ENCODE data around the gene KCNJ6.

Gene KCNJ6

DNA sequence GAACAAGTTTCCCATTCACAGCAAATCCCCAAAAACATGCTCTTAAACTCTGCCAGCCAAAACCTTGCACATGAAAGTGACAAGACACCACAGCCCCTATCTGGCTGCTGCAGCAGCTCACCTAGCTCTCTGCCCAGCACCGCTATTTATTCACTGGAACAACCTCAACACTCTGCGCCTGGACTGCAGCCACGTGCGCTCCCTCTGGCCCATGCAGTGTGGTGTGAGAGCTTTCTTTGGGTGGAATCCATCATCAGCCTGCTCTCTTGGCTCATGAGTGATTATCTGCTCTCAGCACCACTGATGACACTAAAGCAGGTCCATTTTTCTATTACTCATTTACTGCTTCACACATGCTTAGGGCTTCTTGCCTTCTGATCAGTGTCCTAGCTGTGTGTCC, 11.4 kb downstream of the KCNJ6 start:
- no peak for DNase-seq

DNA sequence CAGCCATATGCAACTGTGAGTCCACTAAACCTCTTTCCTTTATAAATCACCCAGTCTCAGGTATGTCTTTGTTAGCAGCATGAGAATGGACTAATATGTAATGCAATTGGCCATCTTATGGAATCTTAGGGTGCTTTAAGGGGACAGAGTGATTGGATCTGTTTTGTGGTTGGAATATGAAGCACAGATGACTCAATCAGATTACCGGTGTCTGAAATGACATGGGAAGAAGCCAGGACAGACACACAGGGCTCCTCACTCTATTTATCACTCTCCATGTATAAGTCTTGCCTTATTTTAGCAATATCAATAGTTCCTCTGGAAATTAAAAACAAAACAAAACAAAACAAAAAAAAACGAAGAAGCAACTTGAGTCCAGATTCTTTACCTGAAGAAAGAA, 12.9 kb downstream of the KCNJ6 start:
- no peak for DNase-seq

DNA sequence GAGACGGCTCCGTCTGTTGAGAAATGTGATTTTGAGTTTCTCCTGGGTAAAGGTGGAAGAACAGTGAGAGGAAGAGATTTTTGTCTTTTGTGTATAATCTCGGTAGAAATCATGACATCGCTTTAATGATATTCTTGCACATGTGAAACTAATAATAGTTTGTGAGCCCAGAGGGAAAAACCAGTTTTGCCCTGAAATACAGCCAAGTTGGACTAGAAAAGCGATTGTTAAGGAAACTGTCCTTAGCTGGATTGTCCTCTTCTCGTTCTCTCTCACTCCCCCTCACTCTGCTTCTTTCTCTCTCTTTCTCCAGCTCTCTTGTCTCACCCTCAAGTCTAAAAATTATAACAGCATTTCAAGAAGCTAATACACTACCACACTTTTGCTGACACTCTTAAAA, 17.1 kb downstream of the KCNJ6 start:
- no peak for DNase-seq

DNA sequence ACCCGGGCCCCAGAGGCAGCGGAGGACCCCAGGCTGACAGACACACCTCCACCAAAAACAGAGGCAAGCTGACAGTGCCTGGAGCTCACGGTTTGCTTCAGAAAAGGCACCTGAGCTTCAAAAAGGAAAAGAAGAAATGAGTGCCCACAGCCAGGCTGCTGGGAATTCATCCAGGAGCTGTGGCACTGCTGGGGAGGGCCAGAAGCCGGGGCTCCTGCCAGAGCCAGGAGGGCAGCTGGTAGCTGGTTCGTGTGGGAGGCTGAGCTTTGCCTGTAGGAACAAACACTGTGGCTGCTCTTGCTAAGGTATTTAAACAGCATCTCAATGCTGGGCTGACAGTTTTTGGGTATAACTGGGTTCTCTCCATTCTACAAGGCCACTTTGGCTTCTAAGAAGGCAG, 19.5 kb downstream of the KCNJ6 start:
- no peak for DNase-seq

DNA sequence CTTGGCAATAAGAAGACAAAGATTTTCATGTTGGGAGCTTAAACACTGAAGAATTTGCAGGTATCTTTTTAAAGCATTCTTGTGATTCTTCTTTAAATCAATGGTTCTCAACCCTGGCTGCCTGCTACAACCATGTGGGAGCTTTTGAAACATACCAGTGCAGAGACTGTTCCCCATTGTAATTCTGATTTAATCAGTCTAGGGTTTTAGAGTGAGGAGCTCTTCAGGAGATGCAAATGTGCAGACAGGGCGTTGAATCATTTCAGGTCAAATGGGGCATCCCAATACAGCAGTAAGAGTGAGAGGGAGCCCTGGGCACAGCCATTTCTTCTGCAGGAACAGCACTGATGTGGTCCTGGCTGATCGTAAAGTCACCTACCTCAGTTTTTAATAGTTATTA, 24.3 kb downstream of the KCNJ6 start:
- DNase-seq, result no peak

DNA sequence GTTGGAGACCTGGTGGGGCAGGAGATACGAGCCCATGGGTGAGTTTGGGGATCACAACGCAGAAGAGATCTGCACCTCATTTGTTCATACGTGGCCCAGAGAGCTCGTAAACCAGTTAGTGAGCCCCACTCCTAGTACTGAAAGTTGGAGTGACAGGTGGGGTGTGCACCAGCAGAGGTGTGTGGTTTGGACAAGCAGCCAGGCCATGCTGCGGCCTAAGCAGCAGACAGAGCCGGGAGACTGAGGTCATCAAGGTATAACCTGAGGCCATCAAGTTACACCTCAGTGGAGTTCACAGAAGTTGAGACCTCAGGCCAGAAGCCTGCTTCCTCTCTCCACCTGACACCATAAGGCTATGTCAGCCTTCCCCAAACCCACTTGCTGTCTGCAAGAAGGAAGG, 27.6 kb downstream of the KCNJ6 start:
- DNase-seq, result no peak

DNA sequence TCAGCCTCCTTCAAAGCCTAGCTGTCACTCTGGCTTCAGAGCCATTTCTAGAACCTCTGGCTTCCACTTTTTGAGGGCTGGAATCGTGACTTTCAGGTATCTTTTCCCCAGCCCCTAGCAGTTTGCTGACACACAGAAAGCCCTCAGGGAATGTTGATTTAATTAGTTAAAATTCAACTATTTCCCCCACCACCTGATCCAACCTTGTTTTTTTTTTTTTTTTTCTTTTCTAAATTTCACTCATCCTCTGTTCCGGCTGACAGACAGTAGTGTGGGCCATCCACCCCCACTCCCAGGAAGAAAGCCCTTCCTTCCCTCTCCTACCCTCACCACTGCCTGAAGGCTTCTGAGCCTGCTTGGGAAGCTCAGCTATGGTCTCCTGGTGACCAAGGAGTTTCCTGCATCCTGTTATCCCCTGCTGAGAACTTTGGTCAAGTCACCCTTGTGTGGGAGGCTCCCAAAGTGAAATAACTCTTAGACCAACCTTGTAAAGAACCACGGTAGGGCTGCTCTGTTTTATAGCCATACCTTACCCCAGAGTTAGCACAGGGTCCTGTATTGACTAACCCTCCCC, 29.4 kb downstream of the KCNJ6 start:
- no peak for DNase-seq

DNA sequence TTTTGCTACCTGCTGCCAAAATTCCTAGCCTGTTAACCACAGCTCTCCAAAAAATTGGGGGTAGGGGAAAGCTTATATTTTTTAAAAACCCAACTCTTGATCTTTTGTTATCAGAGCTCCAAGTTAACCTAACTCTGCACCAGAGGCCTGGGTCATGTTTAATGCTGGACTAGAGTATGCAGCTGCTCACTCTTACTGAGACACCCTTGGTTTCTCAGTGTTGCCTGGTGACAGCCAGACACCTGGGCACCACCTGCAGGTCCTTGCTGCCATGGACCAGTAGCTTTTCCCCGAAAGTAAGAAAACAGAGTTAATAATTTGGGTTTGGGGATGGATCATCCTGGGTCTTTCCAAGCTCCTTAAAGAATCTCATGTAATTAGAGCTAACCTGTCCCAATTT, 30.1 kb downstream of the KCNJ6 start:
- no peak for DNase-seq

DNA sequence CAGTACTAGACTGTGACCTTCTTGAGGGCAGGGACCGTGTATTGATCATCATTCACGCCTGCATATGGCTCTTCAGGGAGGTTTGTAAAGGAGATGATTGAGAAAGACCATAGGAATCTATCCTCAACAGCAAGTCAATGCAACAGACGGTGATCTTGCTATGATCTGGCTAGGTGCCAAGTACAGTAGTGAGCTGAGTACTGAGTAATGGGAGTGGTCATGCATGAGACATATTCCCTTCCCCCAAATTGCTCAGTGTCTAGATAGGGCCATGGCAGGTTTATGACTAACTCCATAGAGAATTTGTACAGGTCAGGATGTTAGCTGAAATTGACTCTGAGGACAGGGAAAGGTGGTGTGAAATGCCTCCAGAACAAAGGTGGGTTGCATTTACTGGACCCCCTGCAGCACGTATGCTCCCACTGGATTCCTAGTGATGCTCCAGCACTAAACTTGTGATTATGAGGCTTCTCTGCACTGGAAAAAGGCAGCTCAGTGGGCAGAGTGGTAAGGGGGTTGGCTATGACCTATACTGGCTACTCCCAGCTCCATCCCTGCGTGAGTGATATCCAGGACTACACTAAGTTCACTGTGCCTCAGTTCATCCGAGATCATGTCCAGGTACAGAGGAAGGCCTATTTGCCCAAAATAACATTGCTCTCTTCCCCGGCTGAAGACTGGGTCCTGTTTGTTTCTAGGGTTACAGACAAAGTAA, 37.2 kb downstream of the KCNJ6 start:
- no peak for DNase-seq

DNA sequence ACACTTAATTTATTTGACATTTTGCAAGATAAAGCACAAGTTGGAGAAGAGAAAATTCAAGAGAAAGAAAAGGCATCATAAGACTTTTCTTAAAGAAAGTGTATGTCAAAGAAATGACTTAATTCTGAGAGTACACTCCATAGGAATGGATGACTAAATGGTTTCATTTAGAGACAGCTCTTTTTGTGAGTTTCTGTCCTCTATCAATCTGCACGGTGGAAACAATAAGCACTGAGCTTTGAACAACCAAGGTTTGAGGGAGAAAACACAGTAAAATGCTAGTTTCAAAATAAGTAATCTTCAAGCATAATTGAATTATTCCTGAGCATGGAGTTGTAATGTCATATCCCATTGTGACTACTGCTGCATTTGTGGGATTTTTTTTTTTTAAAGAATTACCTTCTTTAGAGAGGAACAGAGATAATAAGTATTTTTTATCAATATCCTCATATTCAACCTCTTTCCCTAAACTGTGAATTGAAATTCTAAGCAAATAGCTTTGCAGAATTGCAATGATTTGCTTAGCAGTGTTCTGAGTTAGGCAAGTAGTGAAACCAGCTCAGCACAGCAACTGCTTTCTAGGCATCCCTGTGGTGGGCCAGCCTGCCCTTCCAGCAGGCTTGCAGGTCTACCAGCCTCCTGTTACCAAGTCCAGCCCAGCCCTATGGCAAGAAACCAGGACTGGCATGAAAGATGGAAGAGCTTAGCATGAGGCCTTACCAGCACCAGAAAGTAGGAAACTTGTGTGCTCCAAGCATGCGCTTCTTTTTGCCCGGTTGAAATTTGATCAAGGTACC, 38.2 kb downstream of the KCNJ6 start:
- no peak for DNase-seq

DNA sequence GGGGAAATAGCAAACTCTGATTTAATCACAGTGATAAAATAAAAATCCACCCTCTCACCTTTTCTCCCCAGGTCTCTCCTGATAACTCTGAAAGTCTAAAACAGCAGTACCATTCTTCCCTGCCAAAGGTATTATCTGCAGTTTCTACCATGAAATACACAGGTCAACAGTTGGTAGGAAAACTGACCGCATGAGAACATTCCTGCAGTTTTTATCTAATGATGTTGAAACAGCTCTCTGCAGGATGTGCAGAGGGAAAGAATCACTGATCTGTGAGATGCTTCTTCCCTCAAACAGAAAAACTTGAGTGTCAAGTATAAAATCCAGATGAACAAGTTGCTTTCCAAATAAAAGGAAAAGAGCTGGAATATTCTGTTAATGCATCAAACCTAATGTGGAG, 39.1 kb downstream of the KCNJ6 start:
- DNase-seq, result no peak

DNA sequence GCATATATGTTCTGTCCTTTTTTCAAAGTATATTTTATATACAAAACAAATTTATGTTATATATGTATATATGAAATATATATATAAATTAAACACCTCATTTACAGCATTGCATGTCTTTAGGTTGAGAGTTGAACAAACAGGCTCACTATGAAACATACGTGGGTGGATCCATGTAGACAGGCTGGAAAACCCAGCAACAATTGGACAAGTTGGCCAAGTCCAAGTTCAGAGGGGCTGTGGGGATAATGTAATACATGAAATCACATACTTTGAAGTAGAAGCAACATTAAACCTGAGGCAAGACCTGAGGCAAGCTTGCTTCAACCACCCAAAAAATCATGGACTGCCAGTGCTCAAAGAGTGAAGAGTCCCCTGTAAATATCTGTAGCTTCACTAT, 39.7 kb downstream of the KCNJ6 start:
- DNase-seq, result no peak

DNA sequence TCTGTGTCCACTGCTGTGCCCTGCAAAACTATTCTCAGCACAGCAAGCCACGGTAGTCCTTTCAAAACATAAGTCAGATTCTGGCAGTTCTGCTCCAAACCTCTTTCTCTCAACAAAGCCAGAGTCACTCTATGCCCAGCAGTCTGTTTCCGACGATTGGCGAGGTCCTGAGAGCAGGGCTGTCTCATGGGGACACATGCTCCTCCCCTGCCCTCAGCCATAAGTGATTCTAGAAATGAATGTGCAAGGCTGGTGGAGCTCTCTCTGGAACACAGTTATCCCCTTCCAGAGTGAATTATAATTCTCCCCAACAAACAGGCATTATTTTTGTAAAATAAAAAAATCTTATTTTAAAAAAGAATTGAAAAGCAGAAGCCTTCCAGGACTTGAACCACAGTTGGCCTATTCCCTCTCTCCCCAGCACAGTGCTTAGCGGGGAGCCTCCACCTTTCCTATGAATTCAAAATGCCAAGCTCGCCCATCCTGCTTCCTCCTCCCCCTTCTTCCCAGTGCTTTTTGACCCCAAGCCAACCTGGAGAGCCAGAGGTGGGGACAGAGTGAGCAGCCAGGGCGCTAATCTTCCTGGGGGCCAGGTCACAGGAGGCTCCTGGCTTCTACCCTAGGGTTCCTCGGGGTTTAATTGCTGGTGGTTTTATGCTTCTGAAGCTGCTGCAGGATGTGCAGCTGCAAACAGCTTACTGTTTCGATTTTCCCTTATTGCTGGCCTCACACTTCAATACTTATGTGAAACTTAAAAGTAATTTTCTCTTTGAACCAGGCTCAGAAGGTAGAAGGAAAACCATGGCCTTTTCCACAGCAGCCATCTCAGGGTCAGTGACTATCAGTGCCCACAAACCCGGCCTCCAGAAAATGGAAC, 41.1 kb downstream of the KCNJ6 start:
- DNase-seq, result no peak

DNA sequence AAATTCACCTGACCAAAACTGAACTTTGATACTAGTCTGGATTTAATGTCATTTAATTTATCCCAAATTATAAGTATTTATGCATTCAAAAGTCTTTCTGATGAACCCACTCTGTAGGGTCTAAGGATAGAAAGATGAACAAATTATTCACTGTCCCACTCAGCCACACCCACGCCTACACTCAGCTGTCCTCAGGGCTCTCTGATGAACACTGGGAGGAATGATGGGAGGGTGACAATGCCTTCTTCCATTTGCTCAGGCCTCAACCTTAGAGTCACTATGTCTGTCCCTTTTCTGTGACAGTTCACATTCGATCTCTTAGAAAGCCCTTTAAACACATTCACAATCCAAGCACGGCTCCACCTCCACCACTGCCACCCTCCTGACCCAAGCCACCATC, 41.8 kb downstream of the KCNJ6 start:
- DNase-seq, result no peak

DNA sequence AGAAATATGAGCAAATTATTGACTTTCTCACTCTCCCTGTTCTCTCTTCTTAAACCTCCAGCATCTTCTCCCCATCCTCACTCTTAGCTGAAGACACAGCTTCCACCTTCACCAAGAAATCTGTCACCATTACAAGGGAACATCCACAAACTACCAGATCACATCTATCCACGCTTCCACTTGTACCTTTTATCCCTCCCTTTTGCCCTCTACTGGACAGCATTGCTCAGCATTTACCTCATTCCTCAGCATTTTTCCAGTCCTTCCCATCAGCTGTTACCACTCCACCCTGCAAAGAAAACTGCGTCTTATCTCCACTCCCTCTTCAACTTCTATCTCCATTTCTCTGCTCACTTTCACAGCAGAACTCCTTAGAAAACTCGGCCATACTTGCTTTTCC, 42.6 kb downstream of the KCNJ6 start:
- DNase-seq, result no peak

DNA sequence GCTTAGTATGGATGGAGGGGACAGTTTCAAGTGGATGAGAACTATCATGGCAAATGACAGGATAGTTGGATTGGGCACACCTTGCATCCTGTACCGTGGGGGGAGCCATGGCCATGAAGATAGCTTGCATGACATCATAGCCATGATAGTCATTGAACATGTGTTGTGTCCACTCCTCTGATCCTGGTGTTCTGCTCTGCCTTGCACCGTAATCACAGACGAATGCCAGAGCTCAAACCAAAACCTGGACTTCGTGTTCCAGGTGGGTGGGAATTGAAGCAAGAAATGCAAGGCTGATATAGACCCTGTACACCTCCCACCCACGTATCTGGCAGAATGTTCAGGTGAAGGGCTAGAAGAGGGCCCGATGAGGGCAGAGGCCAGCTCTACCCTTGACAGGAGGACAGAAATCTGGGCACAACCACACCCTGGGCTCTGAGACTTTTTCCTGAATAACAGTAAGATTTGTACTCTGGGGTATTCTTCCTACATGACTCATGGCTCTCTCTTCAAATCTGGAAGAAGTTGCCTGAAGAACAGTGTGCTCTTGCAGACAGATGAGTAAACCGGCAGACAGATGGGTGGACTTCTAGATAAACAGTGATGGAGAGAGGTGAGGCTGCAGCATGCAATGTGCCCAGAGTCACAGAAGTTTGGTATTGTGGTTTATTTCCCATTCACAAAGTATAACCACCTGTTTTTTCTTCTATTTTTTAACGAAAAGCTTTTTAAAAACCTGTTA, 45.0 kb downstream of the KCNJ6 start:
- no peak for DNase-seq

DNA sequence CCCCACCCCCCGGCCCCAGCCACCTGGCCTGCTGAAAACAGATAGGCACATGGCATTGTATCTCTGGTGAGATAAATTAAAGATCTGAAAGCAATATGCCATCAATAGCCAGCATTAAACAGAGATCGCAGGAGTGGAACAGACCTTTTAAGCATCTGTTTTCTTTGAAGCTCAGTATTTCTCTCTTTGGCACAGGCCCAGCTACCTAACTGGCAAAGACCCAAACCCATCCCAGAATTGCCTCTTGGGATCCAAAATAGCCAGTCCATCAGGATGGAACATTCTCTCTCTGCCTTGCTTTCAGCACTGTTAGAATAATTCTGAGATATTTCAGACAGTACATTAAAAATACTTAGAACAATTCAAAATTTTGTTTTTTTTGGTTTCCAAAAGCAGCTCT, 46.0 kb downstream of the KCNJ6 start:
- no peak for DNase-seq

DNA sequence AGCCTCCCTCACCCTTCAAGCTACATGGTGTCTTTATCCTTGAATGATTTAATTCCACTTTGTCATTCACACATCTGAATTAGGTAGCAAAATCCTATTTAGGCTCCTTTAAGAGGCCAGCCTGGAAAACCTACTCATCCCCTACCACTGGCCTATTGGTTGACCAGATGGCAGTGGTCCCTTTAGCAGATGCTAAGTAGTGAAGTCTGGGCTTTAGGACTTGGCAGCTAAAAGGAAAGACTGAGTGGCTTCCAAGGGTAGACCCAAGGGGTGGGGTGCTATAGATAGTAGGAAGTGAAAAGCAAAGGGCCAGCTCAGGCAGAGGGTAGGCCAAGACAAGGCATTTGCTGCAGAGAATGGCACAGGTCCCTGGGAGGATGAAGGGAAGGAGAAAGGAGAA, 46.6 kb downstream of the KCNJ6 start:
- no peak for DNase-seq

DNA sequence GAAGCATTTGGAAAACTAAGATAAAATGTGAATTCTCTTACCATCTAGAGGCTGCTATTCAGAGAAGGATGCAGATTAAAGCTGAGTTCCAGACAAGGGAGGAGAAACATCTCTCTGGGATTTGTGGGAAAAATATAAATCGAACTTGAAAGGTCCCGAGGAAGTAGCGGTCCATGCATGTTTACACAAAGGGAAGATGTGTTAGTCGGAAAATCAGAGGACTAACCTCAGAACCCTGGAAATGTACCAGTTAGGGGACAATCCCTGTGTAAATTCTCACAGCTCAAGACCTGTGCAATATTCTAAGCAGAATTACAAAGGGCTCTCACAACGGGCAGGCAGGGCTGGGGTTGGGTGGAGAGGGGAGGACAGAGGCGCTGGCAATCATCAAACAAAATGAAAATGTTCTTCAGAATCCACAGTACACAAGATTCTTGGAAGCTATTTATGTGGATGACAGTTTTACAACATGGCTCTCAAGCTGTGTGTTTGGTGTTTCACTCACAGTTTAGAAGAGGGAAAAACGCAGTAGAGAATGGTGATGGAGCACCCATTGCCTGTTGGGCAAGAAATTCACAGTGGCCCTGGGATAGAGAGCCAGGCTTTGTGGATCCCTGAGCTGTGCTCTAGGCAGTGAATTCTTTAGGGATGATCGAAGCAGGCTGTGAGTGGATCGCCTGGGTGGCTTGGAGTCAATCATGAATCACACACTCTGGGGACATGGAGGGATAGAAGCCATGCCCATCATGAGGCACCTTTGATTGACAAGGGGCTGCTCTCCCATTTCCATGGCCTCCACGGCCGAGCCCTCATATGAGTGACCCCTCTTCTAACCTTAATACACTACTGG, 47.6 kb downstream of the KCNJ6 start:
- DNase-seq, result no peak

DNA sequence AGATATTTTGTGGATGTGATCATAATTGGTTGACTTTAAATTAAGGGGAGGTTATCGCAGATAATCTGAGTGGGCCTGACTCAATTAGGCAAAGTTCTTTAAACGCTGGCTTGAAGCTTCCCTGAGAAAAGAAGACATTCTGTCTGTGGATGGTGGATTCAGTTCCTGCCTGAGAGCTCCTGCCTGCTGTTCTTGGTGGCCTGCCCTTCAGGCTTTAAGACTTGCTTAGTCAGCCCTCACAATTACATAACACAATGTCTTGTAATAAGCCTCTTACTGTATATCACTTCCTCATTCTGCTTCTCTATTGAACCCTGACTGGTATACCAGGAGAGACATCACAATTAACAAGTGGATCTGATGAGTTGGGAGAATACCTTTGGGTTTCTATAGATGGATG, 50.2 kb downstream of the KCNJ6 start:
- no peak for DNase-seq

DNA sequence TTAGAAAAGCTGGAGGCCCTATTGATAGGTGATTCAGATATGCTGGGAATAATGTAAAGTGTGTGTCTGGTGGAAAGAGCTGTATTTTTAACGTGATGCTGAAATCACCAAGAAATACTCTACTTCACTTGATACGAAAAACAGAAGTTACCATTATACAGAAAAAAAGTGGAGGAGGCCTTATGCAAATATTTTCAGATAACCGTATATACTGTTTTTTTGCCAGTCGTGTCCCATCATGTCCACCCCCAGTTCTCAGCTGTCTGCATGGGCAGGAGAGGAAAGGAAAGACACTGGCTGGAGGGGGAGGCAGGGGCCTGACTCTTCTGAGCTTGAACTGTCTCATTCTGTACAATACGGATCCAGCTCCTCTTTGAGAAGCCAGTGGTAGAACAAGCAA, 51.1 kb downstream of the KCNJ6 start:
- DNase-seq, result no peak

DNA sequence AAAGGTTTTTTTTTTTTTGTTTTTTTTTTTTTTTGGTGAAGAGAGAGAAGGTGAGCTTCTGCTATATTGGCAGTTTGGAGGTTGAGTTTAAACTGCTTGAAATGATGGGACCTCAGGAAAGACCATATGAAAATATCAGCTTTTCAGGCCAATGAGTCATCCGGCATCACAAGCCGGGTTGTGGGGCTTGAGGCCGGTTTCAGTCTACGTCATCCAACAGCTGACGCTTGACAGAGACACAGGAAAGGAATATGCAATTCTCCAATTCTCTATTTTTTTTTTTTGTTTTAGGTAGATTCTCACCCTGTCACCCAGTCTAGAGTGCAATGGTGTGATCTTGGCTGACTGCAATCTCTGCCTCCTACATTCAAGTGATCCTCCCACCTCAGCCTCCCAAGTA, 52.4 kb downstream of the KCNJ6 start:
- DNase-seq, result no peak

All from stimulated activated naive CD4-positive, alpha-beta T cell (primary cell).